H1 (cell line): ENCODE results near the gene JPH3. TPM values are rescaled to one million over a fixed set of nuclear protein-coding genes. Genes with fewer than 3 reads are reported as not detected.

Experiments used
- CTCF ChIA-PET: fragments of 300-600 bp; sonication (Branson Sonifier 250); formaldehyde crosslinking; loops from one replicate; lab custom pipeline; 2021; ENCODE audit not compliant: partially characterized antibody; lab: Charles Lee
- POLR2A ChIA-PET: fragments of 300-600 bp; sonication (Branson Sonifier 250); formaldehyde crosslinking; loops from one replicate; lab custom pipeline; 2021; ENCODE audit warnings: inconsistent platforms; ENCODE audit not compliant: partially characterized antibody; lab: Charles Lee
- DNase-seq, 2 experiments: peaks; one replicate each; pipeline versions ENCODE4 v3.0.0 to v3.0.0-alpha.2; 2010 to 2022; ENCODE audit warnings: low spot score in 2 of 2, low read depth in 1 of 2, mixed read lengths in 1 of 2
- FAIRE-seq: peaks from 2 replicates; lab custom pipeline; 2011; peaks lifted over from hg19 to GRCh38; lab: Jason Lieb, UNC
- H2AFZ ChIP-seq: 2 replicates; pipeline ENCODE4 v1.8.1; 2012; ENCODE audit warnings: low read length, inconsistent platforms
- H2AK5ac ChIP-seq: 2 replicates; pipeline ENCODE4 v1.6.1; 2013; ENCODE audit warnings: low read depth, low read length
- H2BK120ac ChIP-seq: replicated peaks from 2 replicates; pipeline ENCODE3; 2013; ENCODE audit warnings: low read depth, low read length, inconsistent platforms
- H2BK12ac ChIP-seq: 2 replicates; pipeline ENCODE4 v1.6.1; 2013; ENCODE audit warnings: low read depth, low read length
- H2BK15ac ChIP-seq: 2 replicates; pipeline ENCODE4 v1.6.1; 2013; ENCODE audit warnings: low read length
- H2BK20ac ChIP-seq: 2 replicates; pipeline ENCODE4 v1.6.1; 2013; ENCODE audit warnings: low read length
- H2BK5ac ChIP-seq: 2 replicates; pipeline ENCODE4 v1.6.1; 2013; ENCODE audit warnings: low read depth, low read length
- H3K14ac ChIP-seq: 2 replicates; pipeline ENCODE4 v1.6.1; 2013; ENCODE audit warnings: inconsistent platforms; ENCODE audit not compliant: insufficient read length
- H3K18ac ChIP-seq: 2 replicates; pipeline ENCODE4 v1.6.1; 2013; ENCODE audit warnings: low read length; ENCODE audit errors: extremely low read depth
- H3K23ac ChIP-seq: 2 replicates; pipeline ENCODE4 v1.6.1; 2013; ENCODE audit warnings: inconsistent platforms; ENCODE audit not compliant: insufficient read length
- H3K23me2 ChIP-seq: 2 replicates; pipeline ENCODE4 v1.6.1; 2013; ENCODE audit warnings: low read depth, low read length
- H3K27ac ChIP-seq: 2 replicates; pipeline ENCODE4 v1.6.1; 2011; ENCODE audit warnings: low read depth, low read length, inconsistent platforms
- H3K27me3 ChIP-seq, 4 experiments: replicated peaks in 1 of 4; 1 replicate in 1 of 4; 2 replicates in 3 of 4; pipeline versions ENCODE4 v1.6.1 to v1.8.1; 2011 to 2013; ENCODE audit warnings: low read length in 3 of 4, mild to moderate bottlenecking in 3 of 4, inconsistent platforms in 2 of 4, mixed read lengths in 2 of 4, moderate library complexity in 1 of 4; ENCODE audit not compliant: control insufficient read depth in 3 of 4, insufficient read depth in 3 of 4; ENCODE audit errors: extremely low read depth in 1 of 4
- H3K36me3 ChIP-seq, 4 experiments: 2 replicates each; pipeline versions ENCODE4 v1.6.1 to v1.8.1; 2011 to 2013; ENCODE audit warnings: mild to moderate bottlenecking in 4 of 4, low read length in 3 of 4, moderate library complexity in 2 of 4, control low read depth in 1 of 4, inconsistent platforms in 1 of 4; ENCODE audit not compliant: insufficient read depth in 4 of 4, control insufficient read depth in 2 of 4
- H3K4ac ChIP-seq: replicated peaks from 2 replicates; pipeline ENCODE3; 2013; ENCODE audit warnings: low read length, low read depth, mixed read lengths, inconsistent platforms; ENCODE audit not compliant: insufficient read length
- H3K4me1 ChIP-seq, 4 experiments: replicated peaks in 1 of 4; 1 replicate in 1 of 4; 2 replicates in 3 of 4; pipeline versions ENCODE4 v1.6.1 to v1.8.1; 2011 to 2013; ENCODE audit warnings: low read length in 3 of 4, inconsistent platforms in 2 of 4, mixed read lengths in 1 of 4; ENCODE audit not compliant: insufficient read depth in 4 of 4, control insufficient read depth in 3 of 4
- H3K4me2 ChIP-seq, 2 experiments: 2 replicates each; pipeline versions ENCODE4 v1.6.1 to v1.8.1; 2011 to 2013; ENCODE audit warnings: low read depth in 2 of 2, low read length in 2 of 2, control low read depth in 1 of 2, inconsistent platforms in 1 of 2, mild to moderate bottlenecking in 1 of 2; ENCODE audit not compliant: insufficient read depth in 1 of 2
- H3K4me3 ChIP-seq, 4 experiments: fragments of 200-600, 300-600 bp in 1 of 4; sonication (generic), shearing (Covaris generic), sonication (Bioruptor Twin) in 1 of 4; 2 replicates each; pipeline versions ENCODE4 v1.5.1 to v1.8.1; 2011 to 2016; ENCODE audit warnings: low read length in 4 of 4, low read depth in 3 of 4, control low read depth in 2 of 4, inconsistent platforms in 2 of 4, mild to moderate bottlenecking in 2 of 4, mixed read lengths in 1 of 4, moderate library complexity in 1 of 4; ENCODE audit not compliant: insufficient read depth in 2 of 4; ENCODE audit errors: extremely low read depth in 1 of 4
- H3K56ac ChIP-seq: replicated peaks from 2 replicates; pipeline ENCODE3; 2013; ENCODE audit warnings: low read depth, mild to moderate bottlenecking, mixed read lengths, low read length, inconsistent platforms; ENCODE audit not compliant: insufficient read length
- H3K79me1 ChIP-seq: 2 replicates; pipeline ENCODE4 v1.6.1; 2013; ENCODE audit warnings: low read depth, low read length, control low read depth
- H3K79me2 ChIP-seq, 2 experiments: 2 replicates each; pipeline versions ENCODE4 v1.6.1 to v1.8.1; 2012 to 2013; ENCODE audit warnings: low read length in 2 of 2, mild to moderate bottlenecking in 2 of 2, inconsistent platforms in 1 of 2; ENCODE audit not compliant: insufficient read depth in 2 of 2, control insufficient read depth in 1 of 2
- H3K9ac ChIP-seq, 4 experiments: replicated peaks in 1 of 4; 1 replicate in 1 of 4; 2 replicates in 3 of 4; pipeline versions ENCODE4 v1.6.1 to v1.8.1; 2011 to 2013; ENCODE audit warnings: low read depth in 3 of 4, low read length in 3 of 4, control low read depth in 2 of 4, mild to moderate bottlenecking in 2 of 4, moderate library complexity in 2 of 4, inconsistent platforms in 1 of 4; ENCODE audit errors: extremely low read depth in 1 of 4
- H3K9me3 ChIP-seq, 2 experiments: 2 replicates each; pipeline versions ENCODE4 v1.6.1 to v1.8.1; 2012 to 2013; ENCODE audit warnings: mild to moderate bottlenecking in 2 of 2, moderate library complexity in 2 of 2, control low read depth in 1 of 2, inconsistent platforms in 1 of 2, low read depth in 1 of 2, low read length in 1 of 2, mixed read lengths in 1 of 2; ENCODE audit not compliant: insufficient read depth in 2 of 2
- H4K20me1 ChIP-seq, 2 experiments: replicated peaks in 1 of 2; 2 replicates each; pipeline versions ENCODE3 to v1.8.1; 2011 to 2013; ENCODE audit warnings: inconsistent platforms in 2 of 2, low read length in 2 of 2, mild to moderate bottlenecking in 1 of 2; ENCODE audit not compliant: insufficient read depth in 2 of 2, control insufficient read depth in 1 of 2
- H4K5ac ChIP-seq: 2 replicates; pipeline ENCODE4 v1.6.1; 2013; ENCODE audit warnings: low read length, low read depth, mixed read lengths, inconsistent platforms; ENCODE audit not compliant: insufficient read length
- H4K8ac ChIP-seq: 2 replicates; pipeline ENCODE4 v1.8.0; 2013; ENCODE audit warnings: mild to moderate bottlenecking, moderate library complexity, low read length, inconsistent platforms; ENCODE audit not compliant: insufficient read depth; ENCODE audit errors: extremely low read depth
- H4K91ac ChIP-seq: replicated peaks from 2 replicates; pipeline ENCODE3; 2013; ENCODE audit warnings: low read length, mixed read lengths, inconsistent platforms; ENCODE audit not compliant: insufficient read length
- BCL11A ChIP-seq, 2 experiments: IDR thresholded peaks; one replicate each; pipeline ENCODE4 v1.6.1; 2011; ENCODE audit warnings: low read depth in 2 of 2, low read length in 2 of 2, mild to moderate bottlenecking in 2 of 2
- CEBPB ChIP-seq: IDR thresholded peaks from 2 replicates; pipeline ENCODE4 v1.6.1; 2012; ENCODE audit warnings: low read depth, low read length
- EGR1 ChIP-seq: IDR thresholded peaks from 2 replicates; pipeline ENCODE4 v1.6.1; 2011; ENCODE audit warnings: low read depth, low read length, borderline replicate concordance
- EZH2 ChIP-seq: fragments of 200-600 bp; sonication (generic); IDR thresholded peaks from 2 replicates; pipeline ENCODE4 v1.7.1; 2012; ENCODE audit warnings: low read depth, mild to moderate bottlenecking, moderate library complexity, low read length, inconsistent platforms; ENCODE audit not compliant: severe bottlenecking
- JUN ChIP-seq: IDR thresholded peaks from 2 replicates; pipeline ENCODE4 v1.6.1; 2011; ENCODE audit warnings: low read depth, mild to moderate bottlenecking, improper control_type of control experiment, low read length
- JUND ChIP-seq: IDR thresholded peaks from 2 replicates; pipeline ENCODE4 v1.6.1; 2011; ENCODE audit warnings: mild to moderate bottlenecking, improper control_type of control experiment, low read length
- KDM5A ChIP-seq: fragments of 200-600 bp; IDR thresholded peaks from 2 replicates; pipeline ENCODE4 v1.7.1; 2012; ENCODE audit warnings: mild to moderate bottlenecking, low read length, inconsistent platforms, mixed read lengths
- PHF8 ChIP-seq: fragments of 200-600 bp; sonication (generic); conservative IDR thresholded peaks from 2 replicates; pipeline ENCODE4 v1.7.1; 2012; ENCODE audit warnings: low read depth, mild to moderate bottlenecking, inconsistent platforms, low read length, moderate library complexity
- POLR2AphosphoS5 ChIP-seq: IDR thresholded peaks from 2 replicates; pipeline ENCODE4 v1.6.1; 2011; ENCODE audit warnings: low read depth, low read length
- SIRT6 ChIP-seq: IDR thresholded peaks from one replicate; pipeline ENCODE4 v1.7.1; 2012; ENCODE audit warnings: low read length, inconsistent platforms
- SRF ChIP-seq: IDR thresholded peaks from 2 replicates; pipeline ENCODE4 v1.6.1; 2011; ENCODE audit warnings: mild to moderate bottlenecking, low read depth, low read length, moderate library complexity
- SUZ12 ChIP-seq: fragments of 200-600 bp; sonication (generic); IDR thresholded peaks from 2 replicates; pipeline ENCODE4 v1.6.1; 2012; ENCODE audit warnings: mild to moderate bottlenecking, inconsistent platforms, low read length, moderate library complexity, mixed read lengths
- TAF1 ChIP-seq: IDR thresholded peaks from 2 replicates; pipeline ENCODE4 v1.6.1; 2011; ENCODE audit warnings: mild to moderate bottlenecking, low read depth, low read length
- TBP ChIP-seq: IDR thresholded peaks from 2 replicates; pipeline ENCODE4 v1.6.1; 2011; ENCODE audit warnings: low read depth, low read length, improper control_type of control experiment
- WGBS, 2 experiments: shearing (Covaris generic) in 1 of 2; methylation state at CpG; one replicate each; pipeline versions ENCODE4 v1.1.6 to v1.1.7; 2013 to 2015; ENCODE audit warnings: low lambda C conversion rate in 2 of 2, mixed read lengths in 2 of 2, inconsistent platforms in 1 of 2, low coverage in 1 of 2, missing lambda C conversion rate in 1 of 2; ENCODE audit not compliant: insufficient replicate concordance in 2 of 2, insufficient coverage in 1 of 2, insufficient read length in 1 of 2; ENCODE audit errors: extremely low coverage in 1 of 2, missing lambda C conversion rate in 1 of 2; 5-methylcytosine and 5-hydroxymethylcytosine counted together
- polyA plus RNA-seq, 7 experiments: library from polyadenylated mRNA; depleted of rRNA in 3 of 7; stranded (reverse) in 5 of 7; unstranded in 2 of 7; fragments of >200 nt in 5 of 7; fragments of 200-250 nt in 2 of 7; gene quantifications; 1 replicate in 5 of 7; 2 replicates in 1 of 7; 4 replicates in 1 of 7; pipeline versions ENCODE4 v1.2.1 to v1.2.3, GENCODE V29; 2011 to 2013; ENCODE audit warnings: missing spikeins in 2 of 7, mixed read lengths in 2 of 7
- total RNA-seq: library from RNA; stranded (reverse); fragmentation: NEBNext Ultra II Directional; extraction: Animal tissue kit (Norgen Biotek cat#: 25700); gene quantifications from 2 replicates; pipeline ENCODE4 v1.2.1, GENCODE V29; 2021
- TF ChIP-seq, protein P1 (sequence below): IDR thresholded peaks from 2 replicates; pipeline ENCODE4 v1.6.1; 2012; ENCODE audit warnings: inconsistent platforms

The JPH3 gene
- total and polyA plus RNA-seq, 2 of the 8 experiments (the other 6 are each of a cell fraction or from before 2014, with no cell fraction given): 10.3 to 28.3 TPM

DNA sequence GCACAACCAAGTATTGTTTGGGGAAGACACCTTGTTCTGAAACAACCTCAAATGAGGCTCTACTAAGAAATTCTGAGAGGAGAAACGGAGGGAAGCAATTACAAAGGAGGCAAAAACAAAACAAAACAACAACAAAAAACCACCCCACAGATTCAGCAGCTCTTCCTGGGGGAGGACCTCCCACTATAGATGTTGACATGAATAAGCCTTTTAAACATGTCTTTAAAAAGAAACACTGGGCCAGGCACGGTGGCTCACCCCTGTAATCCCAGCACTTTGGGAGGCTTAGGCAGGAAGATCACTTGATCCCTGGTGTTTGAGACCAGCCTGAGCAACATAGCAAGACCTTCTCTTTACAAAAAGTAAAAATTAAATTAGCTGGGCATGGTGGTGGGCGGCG, 22.6 kb upstream of the JPH3 start:
- Histone ChIP-seq H3K79me2 (no peaks in the 10 kb centered on the region), H3K27me3 (0 out of 7 replicates have a peak, but pooled peaks cover 0 to 2% (median 0%) of the 10 kb centered on the region in 4 experiments), H3K27ac (no peak overlapping the region), H2BK12ac (no peak overlapping the region), H3K36me3 (no peaks in the 10 kb centered on the region), H3K4me2 (no peak overlapping the region), H3K18ac (no peak overlapping the region), H2BK120ac (no peak overlapping the region), H3K23ac (no peak overlapping the region), H3K14ac (no peak overlapping the region), H2AFZ (no peak overlapping the region), H3K9ac (no peak overlapping the region), H3K4me1 (peaks cover 5 to 32% (median 20%) of the 10 kb centered on the region in 4 experiments), H3K56ac (no peak overlapping the region), H2AK5ac (no peak overlapping the region), H3K9me3 (no peaks in the 10 kb centered on the region), H4K20me1 (no peaks in the 10 kb centered on the region), H2BK15ac (no peak overlapping the region), H3K23me2 (no peaks in the 10 kb centered on the region), H4K5ac (no peak overlapping the region), H4K91ac (no peak overlapping the region), H2BK5ac (no peak overlapping the region), H3K79me1 (no peaks in the 10 kb centered on the region), H3K4me3 (no peak overlapping the region), H3K4ac (no peak overlapping the region), H2BK20ac (no peak overlapping the region), H4K8ac (peak overlapping the region; percentile 69; the same call in 1 of the 2 replicates)
- FAIRE-seq (no peak), DNase-seq (no peak)
- WGBS, 2 experiments: 94% methylated on average over 4 of the region's 4 CpGs; no CpG with 5 or more reads in 1 of the 2 experiments
- CTCF ChIA-PET: interaction anchor here (1.2 to 3.0 kb wide), 3 partner anchors 9 to 57 kb away, joined by 4 to 18 read pairs (median 8); no protein-coding TSS in a partner anchor
- POLR2A ChIA-PET: no interaction called here
- TF ChIP-seq, protein P1, sequence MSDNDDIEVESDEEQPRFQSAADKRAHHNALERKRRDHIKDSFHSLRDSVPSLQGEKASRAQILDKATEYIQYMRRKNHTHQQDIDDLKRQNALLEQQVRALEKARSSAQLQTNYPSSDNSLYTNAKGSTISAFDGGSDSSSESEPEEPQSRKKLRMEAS: no peak
- TF ChIP-seq POLR2AphosphoS5: no peak
- TF ChIP-seq JUN: no peak
- TF ChIP-seq EGR1: no peak
- TF ChIP-seq JUND: no peak
- TF ChIP-seq TAF1: no peak
- TF ChIP-seq EZH2: no peak
- TF ChIP-seq SRF: no peak
- TF ChIP-seq SUZ12: no peak
- no peak for TF ChIP-seq SIRT6
- TF ChIP-seq PHF8: no peak
- no peak for TF ChIP-seq KDM5A
- TF ChIP-seq TBP: no peak
- TF ChIP-seq CEBPB: no peak
- no peak for TF ChIP-seq BCL11A (IDR thresholded peaks at IDR 0.05; ENCODE audit: low read depth in 2 of 2, low read length in 2 of 2)
